Endothelial cell of umbilical vein (primary cell): ENCODE measurements around the gene TIMM50. TPM values are rescaled to one million over a fixed set of nuclear protein-coding genes. Genes with fewer than 3 reads are reported as not detected.

ENCODE experiments used
- BruUV-seq: library from RNA; stranded (reverse); fragments of 400-500 nt; replicated peaks from 2 replicates; lab custom pipeline; 2021; lab: Mats Ljungman, UMichigan
- CTCF ChIA-PET: fragments of 300-600, 350-600 bp; sonication (Branson Sonifier 250); formaldehyde crosslinking; loops from one replicate; lab custom pipeline; 2021; ENCODE audit warnings: antibody characterized with exemption, inconsistent platforms; lab: Charles Lee
- POLR2A ChIA-PET: fragments of 300-600, 350-600 bp; sonication (Branson Sonifier 250); formaldehyde crosslinking; loops from one replicate; lab custom pipeline; 2021; ENCODE audit warnings: antibody characterized with exemption, inconsistent platforms; lab: Charles Lee
- DNase-seq: peaks from one replicate; pipeline ENCODE4 v3.0.0-alpha.2; 2011; ENCODE audit warnings: low read depth, low spot score
- FAIRE-seq: peaks from 2 replicates; lab custom pipeline; 2011; peaks lifted over from hg19 to GRCh38; lab: Jason Lieb, UNC
- H2AFZ ChIP-seq: 2 replicates; pipeline ENCODE4 v1.6.0; 2012; ENCODE audit warnings: low read depth, low read length, control low read depth, inconsistent platforms
- H3K27ac ChIP-seq: 2 replicates; pipeline ENCODE4 v1.5.1; 2011; ENCODE audit warnings: low read depth, mild to moderate bottlenecking, control low read depth, low read length, moderate library complexity; ENCODE audit not compliant: insufficient read depth
- H3K27me3 ChIP-seq, 2 experiments: 2 replicates each; pipeline versions ENCODE4 v1.6.0 to v1.6.1; 2011; ENCODE audit warnings: low read length in 2 of 2, mixed read lengths in 1 of 2; ENCODE audit not compliant: control insufficient read depth in 2 of 2, insufficient read depth in 2 of 2
- H3K36me3 ChIP-seq, 2 experiments: 2 replicates in 1 of 2; 3 replicates in 1 of 2; pipeline ENCODE4 v1.5.1; 2011; ENCODE audit warnings: low read length in 2 of 2, mild to moderate bottlenecking in 1 of 2, moderate library complexity in 1 of 2; ENCODE audit not compliant: control insufficient read depth in 2 of 2, insufficient read depth in 2 of 2; ENCODE audit errors: extremely low read depth in 1 of 2
- H3K4me1 ChIP-seq: 3 replicates; pipeline ENCODE4 v1.5.1; 2011; ENCODE audit warnings: mild to moderate bottlenecking, low read length; ENCODE audit not compliant: control insufficient read depth, insufficient read depth; ENCODE audit errors: extremely low read depth
- H3K4me2 ChIP-seq: 2 replicates; pipeline ENCODE4 v1.6.1; 2011; ENCODE audit warnings: low read length, control low read depth, mixed read lengths; ENCODE audit not compliant: insufficient read depth
- H3K4me3 ChIP-seq, 3 experiments: fragments of 200-600 bp in 1 of 3; sonication (generic), shearing (Covaris generic) in 1 of 3; replicated peaks in 1 of 3; 2 replicates each; pipeline ENCODE4 v1.5.1; 2011 to 2016; ENCODE audit warnings: control low read depth in 3 of 3, low read length in 3 of 3, mild to moderate bottlenecking in 2 of 3, inconsistent platforms in 1 of 3, low read depth in 1 of 3, moderate library complexity in 1 of 3; ENCODE audit not compliant: insufficient read depth in 1 of 3
- H3K79me2 ChIP-seq: 2 replicates; pipeline ENCODE4 v1.6.0; 2012; ENCODE audit warnings: low read length, inconsistent platforms; ENCODE audit not compliant: control insufficient read depth, insufficient read depth
- H3K9ac ChIP-seq: replicated peaks from 2 replicates; pipeline ENCODE3; 2011; ENCODE audit warnings: low read length, control low read depth; ENCODE audit not compliant: insufficient read depth; ENCODE audit errors: extremely low read depth
- H3K9me1 ChIP-seq: replicated peaks from 3 replicates; pipeline ENCODE4 v1.6.0; 2011; ENCODE audit warnings: mild to moderate bottlenecking, low read length; ENCODE audit not compliant: control insufficient read depth, insufficient read depth; ENCODE audit errors: extremely low read depth
- H3K9me3 ChIP-seq: replicated peaks from 2 replicates; pipeline ENCODE4 v1.5.1; 2012; ENCODE audit warnings: low read length, inconsistent platforms; ENCODE audit not compliant: control insufficient read depth, insufficient read depth
- H4K20me1 ChIP-seq: replicated peaks from 2 replicates; pipeline ENCODE3; 2011; ENCODE audit warnings: mild to moderate bottlenecking, low read length; ENCODE audit not compliant: control insufficient read depth, insufficient read depth; ENCODE audit errors: extremely low read depth
- CTCF ChIP-seq, 2 donors: IDR thresholded peaks; 1 replicate in 1 of 2; 2 replicates in 1 of 2; pipeline ENCODE4 v1.5.1; 2011; ENCODE audit warnings: low read length in 2 of 2, mild to moderate bottlenecking in 2 of 2, moderate library complexity in 2 of 2, control low read depth in 1 of 2, inconsistent platforms in 1 of 2, low read depth in 1 of 2; ENCODE audit not compliant: insufficient read depth in 1 of 2; ENCODE audit errors: extremely low read depth in 1 of 2
- FOS ChIP-seq: IDR thresholded peaks from 2 replicates; pipeline ENCODE4 v1.6.1; 2011; ENCODE audit warnings: mild to moderate bottlenecking, low read length, moderate library complexity, borderline replicate concordance; ENCODE audit not compliant: insufficient read depth
- GATA2 ChIP-seq: IDR thresholded peaks from 2 replicates; pipeline ENCODE4 v1.7.0; 2011; ENCODE audit warnings: low read depth, mild to moderate bottlenecking, moderate library complexity, mixed read lengths, low read length; ENCODE audit not compliant: insufficient read length, insufficient read depth
- JUN ChIP-seq: IDR thresholded peaks from 2 replicates; pipeline ENCODE4 v1.6.1; 2011; ENCODE audit warnings: borderline replicate concordance, low read depth; ENCODE audit not compliant: insufficient read length, insufficient read depth
- POLR2A ChIP-seq: IDR thresholded peaks from 2 replicates; pipeline ENCODE4 v1.6.1; 2012; ENCODE audit warnings: low read depth, mild to moderate bottlenecking, control low read depth, low read length
- POLR2AphosphoS5 ChIP-seq: IDR thresholded peaks from 2 replicates; pipeline ENCODE4 v1.6.1; 2012; ENCODE audit warnings: low read depth, mild to moderate bottlenecking, control low read depth, low read length, moderate library complexity; ENCODE audit not compliant: insufficient read depth
- dilution Hi-C: fragments of 300-500 bp; cut with MboI; formaldehyde crosslinking; loops from one replicate; pipeline ENCODE4 v1.15.0; 2019; ENCODE audit warnings: low sequenced_read_pairs; ENCODE audit not compliant: extremely low pct_ligation_motif_present
- intact Hi-C: fragments of 100-400 bp; cut with micrococcal nuclease; formaldehyde crosslinking; loops from one replicate; pipeline ENCODE4 v1.10.0; 2022
- polyA plus RNA-seq, 4 experiments: library from polyadenylated mRNA; depleted of rRNA in 3 of 4; stranded (reverse) in 3 of 4; unstranded in 1 of 4; fragments of >200 nt; gene quantifications; 2 replicates each; pipeline versions ENCODE4 v1.2.1 to v1.2.3, GENCODE V29; 2011 to 2012; ENCODE audit warnings: missing spikeins in 1 of 4
- total RNA-seq: library from RNA; stranded (reverse); gene quantifications from 2 replicates; pipeline ENCODE4 v1.2.3, GENCODE V29; 2021

Gene TIMM50
- total and polyA plus RNA-seq, 2 donors (not counting 3 experiments of a cell fraction or from before 2014, with no cell fraction given), result 85.7 to 118 TPM

- H3K9me1 ChIP-seq, result no peaks in the 10 kb centered on the region
- CTCF ChIA-PET, result interaction anchor here (0.6 to 2.1 kb wide), 6 partner anchors 10 to 142 kb away, joined by 3 to 8 read pairs (median 6); no protein-coding TSS in a partner anchor
- peaks cover 11% of the 10 kb centered on the region for H3K79me2 ChIP-seq
- H3K27ac ChIP-seq, result peak within 1 kb of the TSS; percentile 69
- no peaks in the 10 kb centered on the region for H3K36me3 ChIP-seq
- dilution Hi-C loops, result no loop called here
- peaks cover 4% of the 10 kb centered on the region for H4K20me1 ChIP-seq
- peak within 1 kb of the TSS; percentile 73 for H2AFZ ChIP-seq
- FAIRE-seq, result peak; percentile 78
- BruUV-seq, result TSS peak; percentile 53
- no peaks in the 10 kb centered on the region for H3K9me3 ChIP-seq
- peak within 1 kb of the TSS; percentile 91 for H3K4me2 ChIP-seq
- H3K4me1 ChIP-seq, result peaks cover 25% of the 10 kb centered on the region
- H3K9ac ChIP-seq, result peak within 1 kb of the TSS; percentile 82
- DNase-seq, result peak; percentile 96
- intact Hi-C loops, result loop anchor here (10.0 kb wide), 2 partner anchors 95 to 415 kb away; partner anchors contain the start of genes PAK4 and SUPT5H
- no peaks in the 10 kb centered on the region for H3K27me3 ChIP-seq
- peak within 1 kb of the TSS; percentile 53 to 89 (median 89) for H3K4me3 ChIP-seq
- peak; percentile 73 to 88 for TF ChIP-seq CTCF (IDR thresholded peaks at IDR 0.05; ENCODE audit: extremely low read depth in 1 of 2, insufficient read depth in 1 of 2, low read depth in 1 of 2, low read length in 2 of 2)
- TF ChIP-seq JUN, result no peak
- TF ChIP-seq POLR2A, result peak; percentile 89
- TF ChIP-seq FOS, result peak; percentile 8
- no peak for TF ChIP-seq GATA2
- TF ChIP-seq POLR2AphosphoS5, result peak; percentile 88
- POLR2A ChIA-PET, result interaction anchor here (0.6 kb wide), 1 partner anchor 90 kb away, joined by 3 read pairs; no protein-coding TSS in a partner anchor
Observed at GRCh38 chr19:39539518-39540332, 59.1 kb downstream of the TIMM50 start, which contains the start of gene EID2. TSS of gene EID2 (minus strand) at chr19:39540161. CDS start at chr19:39540079, 82 bp downstream.
